GM21423 (cell line): Measurements from ENCODE around the gene C3orf49.

Experiments used
- ATAC-seq: cut with Tn5 transposase; IDR thresholded peaks from one replicate; pipeline ENCODE4 v1.9.1; 2021; ENCODE audit warnings: mild to moderate bottlenecking, moderate library complexity; ENCODE audit not compliant: unreplicated experiment

The C3orf49 gene

DNA sequence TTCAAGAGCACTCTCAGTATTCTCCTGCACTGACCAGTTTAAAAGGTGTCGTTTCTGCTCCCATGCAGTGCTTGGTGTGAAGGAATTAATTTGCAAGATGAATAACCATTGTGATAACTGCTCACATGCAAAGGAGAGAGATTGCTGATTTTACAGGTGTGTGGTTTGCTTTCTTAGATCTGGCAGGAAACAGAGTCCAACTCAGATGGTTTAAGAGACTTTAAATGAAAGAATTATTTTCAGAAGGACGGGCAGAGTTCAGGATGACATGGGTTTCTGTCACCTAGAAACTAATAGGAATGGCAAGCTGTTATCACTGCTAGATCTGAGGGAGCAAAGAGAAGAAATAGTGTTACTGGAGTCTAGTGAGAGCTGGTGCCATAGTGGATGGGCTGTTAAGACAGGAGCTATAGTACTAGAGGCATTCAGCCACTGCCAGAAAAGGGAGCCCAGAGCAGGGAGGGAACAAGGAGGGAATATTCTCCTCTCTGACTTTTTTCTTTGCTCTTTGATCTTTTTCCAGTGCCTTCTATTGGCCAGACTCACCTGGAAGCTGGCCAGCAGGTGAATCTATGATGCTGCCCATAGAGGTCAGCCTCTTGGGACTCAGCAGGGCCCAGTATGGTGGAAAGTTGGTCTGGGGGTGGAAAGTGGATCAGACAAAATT is 59.4 kb downstream of the C3orf49 start:
- ATAC-seq: no peak

DNA sequence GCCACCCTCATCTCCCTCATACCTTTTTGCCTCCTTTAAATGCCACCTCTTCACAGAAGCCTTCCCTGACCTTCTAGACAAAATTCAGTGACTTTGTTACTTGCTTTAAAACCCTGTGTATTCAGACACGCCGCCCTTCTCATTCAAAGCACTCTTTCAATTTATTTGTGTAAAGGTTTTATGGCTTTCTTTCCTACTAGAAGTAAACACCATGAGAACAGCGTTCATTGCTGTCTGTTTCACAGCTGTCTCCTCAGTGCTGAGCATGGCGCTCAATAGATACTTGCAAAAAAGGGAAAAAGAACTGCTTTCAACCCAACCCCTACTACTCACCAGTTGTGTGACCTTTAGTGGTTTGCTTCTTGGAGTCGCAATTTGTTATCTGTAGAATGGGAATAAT is 61.6 kb downstream of the C3orf49 start:
- no peak for ATAC-seq

GRCh38 chr3:63886858-63887257 is 67.8 kb downstream of the C3orf49 start:
- ATAC-seq: no peak

DNA sequence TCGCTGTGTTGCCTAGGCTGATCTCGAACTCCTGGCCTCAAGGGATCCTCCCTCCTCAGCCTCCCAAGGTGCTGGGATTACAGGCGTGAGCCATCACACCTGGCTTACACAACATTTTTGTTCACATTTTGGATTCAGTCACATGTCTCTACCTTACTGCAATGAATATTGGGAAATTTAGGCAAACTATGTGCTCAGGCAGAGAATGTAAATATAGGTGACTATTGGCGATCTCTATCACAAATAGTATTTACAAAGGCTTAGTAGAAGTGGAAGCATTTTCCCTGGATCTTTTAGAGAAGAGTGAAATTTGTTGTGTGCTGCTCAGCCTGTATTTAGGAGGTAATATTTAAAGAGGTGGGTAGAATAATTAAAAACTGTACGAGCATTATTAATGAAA is 72.4 kb downstream of the C3orf49 start:
- ATAC-seq: no peak

DNA sequence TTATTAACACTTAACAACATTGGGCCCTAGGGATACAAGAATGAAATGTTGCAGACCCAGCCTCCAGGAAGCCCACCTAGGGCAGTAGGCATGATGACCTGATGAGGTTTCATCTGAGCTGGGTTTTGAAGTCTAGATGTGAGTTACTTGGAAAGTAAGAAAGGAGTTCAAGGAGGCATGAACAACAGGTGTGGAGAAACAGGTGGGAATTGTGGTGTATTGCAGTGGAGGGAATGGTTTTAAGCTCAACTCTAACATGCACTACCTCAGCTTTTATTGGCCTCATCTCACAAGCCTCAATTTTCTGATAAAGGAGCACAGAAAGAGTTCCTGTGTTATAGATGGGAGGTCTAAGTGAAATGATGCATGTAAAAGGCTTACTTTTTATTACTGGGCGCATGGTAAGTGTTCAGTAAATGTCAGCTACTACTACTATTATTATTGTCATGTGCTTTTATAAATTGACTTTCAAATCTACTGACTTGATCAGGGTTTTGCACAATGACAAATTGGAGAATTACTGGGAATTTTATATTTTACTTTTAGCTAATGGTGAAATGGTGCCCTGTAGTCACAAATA is 73.8 kb downstream of the C3orf49 start:
- ATAC-seq: no peak

DNA sequence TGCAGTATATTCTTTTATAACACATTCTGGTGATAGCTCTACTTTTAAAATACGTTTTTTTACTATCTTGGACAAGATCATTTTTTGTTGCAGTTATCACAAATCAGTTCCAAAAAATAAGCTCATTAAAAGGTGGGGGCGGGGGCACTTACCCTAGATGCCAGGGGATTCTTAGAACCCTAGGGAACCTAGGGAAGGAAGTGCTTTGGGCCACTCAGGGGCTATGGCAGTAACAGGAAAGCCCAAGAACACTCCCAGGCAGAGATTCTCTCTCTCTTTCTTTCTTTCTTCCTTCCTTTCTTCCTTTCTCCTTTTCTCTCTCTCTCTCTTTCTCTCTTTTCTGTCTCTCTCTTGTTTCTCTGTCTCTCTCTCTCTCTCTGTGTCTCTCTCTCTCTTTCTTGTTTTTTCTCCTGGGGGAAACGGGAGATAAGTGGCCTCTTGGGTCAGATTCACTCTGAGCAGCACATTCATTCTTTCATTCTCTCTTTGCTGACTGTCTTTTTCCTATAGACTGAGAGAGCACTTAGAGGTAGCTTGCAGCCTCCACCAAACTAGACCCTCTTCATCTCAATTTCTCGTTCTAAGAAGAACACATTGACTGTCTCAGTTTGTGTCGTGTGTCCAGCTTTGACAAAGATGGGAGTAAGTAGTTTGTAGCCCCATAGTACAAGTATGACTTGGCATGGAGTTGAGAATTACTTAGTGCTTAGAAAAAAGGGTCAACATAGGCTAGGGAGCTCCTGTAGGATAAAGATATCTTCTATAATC is 76.5 kb downstream of the C3orf49 start:
- no peak for ATAC-seq

- ATAC-seq: peak; percentile 65
These were observed 77.4 kb downstream of the C3orf49 start for GRCh38 chr3:63896332-63897030.
